Stimulated activated naive CD8-positive, alpha-beta T cell treated with anti-CD3 and anti-CD28 coated beads, Interleukin-15, Interleukin-2, amounts not matched to agents 100 U/mL and 50 U/mL, for 24 hours (primary cell): ENCODE measurements around the gene MYRIP.
A peak's percentile ranks its signal among the peaks of the same experiment; 100 is the strongest.
"Not testable (repeated sequence)": the region's sequence is repeated elsewhere in the genome, so short reads cannot be mapped to it uniquely, and the experiment has no call there.

Experiments used
- ATAC-seq: fragments of 150-1000 bp; cut with Tn5 transposase; one replicate; pipeline ENCODE4 v1.10.0; 2021
- DNase-seq: peaks from one replicate; pipeline ENCODE4 v3.0.0; 2021

Gene MYRIP

GRCh38 chr3:39970982-39971381 lies 161.6 kb downstream of the MYRIP start:
- no peak for ATAC-seq
- DNase-seq, result no peak

- DNase-seq, result no peak
- no peak for ATAC-seq
Observed at GRCh38 chr3:39971559-39972031, 162.2 kb downstream of the MYRIP start.

GRCh38 chr3:39972508-39972907 lies 163.1 kb downstream of the MYRIP start:
- DNase-seq (no peak), ATAC-seq (no peak)

GRCh38 chr3:39977058-39977794 lies 167.8 kb downstream of the MYRIP start:
- no peak for ATAC-seq
- no peak for DNase-seq

DNA sequence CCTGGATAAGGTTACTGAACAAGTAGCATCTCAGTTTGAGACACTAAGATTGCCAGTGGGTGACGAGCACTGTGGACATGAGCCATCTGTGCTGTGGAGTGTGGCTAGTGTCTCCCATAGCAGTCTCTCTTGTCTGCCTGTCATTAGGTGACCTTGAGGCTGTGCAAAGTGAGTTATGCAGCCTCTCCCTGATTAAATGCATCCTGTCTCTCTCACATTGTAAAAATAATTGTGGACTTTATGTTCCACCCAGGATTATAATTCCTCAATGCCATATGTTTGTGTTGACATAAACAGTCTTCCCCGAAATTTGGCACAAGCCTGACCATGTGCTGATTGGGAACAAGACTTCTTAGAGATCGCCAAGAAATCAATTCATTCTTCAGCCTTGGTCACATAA lies 168.9 kb downstream of the MYRIP start:
- DNase-seq (no peak), ATAC-seq (no peak)

- no peak for ATAC-seq
- DNase-seq, result no peak
Observed at GRCh38 chr3:39980058-39980457, 170.6 kb downstream of the MYRIP start.

- no peak for ATAC-seq
Observed at GRCh38 chr3:39980781-39981180, 171.4 kb downstream of the MYRIP start.

DNA sequence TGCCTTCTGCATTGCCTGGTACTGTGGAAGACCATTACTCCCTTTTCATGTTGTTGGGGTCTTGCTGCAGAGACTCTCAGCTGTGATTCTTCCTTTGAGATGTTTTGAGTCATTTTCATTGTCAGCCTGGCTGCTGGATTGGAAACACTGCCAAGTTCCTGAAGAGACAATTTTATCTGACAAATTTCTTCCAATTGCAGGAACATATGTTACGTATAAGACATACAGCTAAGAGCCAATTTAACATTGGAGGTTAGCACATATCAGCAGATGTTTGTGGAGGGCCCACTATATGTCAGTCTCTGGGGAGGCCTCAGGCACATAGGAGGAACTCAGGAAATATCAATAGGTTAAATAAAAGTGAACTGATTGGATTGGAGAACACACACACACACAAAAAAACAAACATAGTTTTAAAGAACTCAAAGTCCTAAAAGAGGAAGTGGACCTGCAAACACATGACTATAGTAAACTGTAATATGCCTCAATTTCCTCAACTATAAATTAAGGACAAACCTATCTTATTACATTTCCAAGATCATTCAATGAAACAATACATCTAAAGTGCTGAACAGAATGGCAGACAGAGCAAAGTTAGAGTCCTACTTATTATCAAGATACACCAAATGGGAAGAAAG lies 172.3 kb downstream of the MYRIP start:
- DNase-seq (no peak), ATAC-seq (no peak)

More at GRCh38 chr3:39980781-39981180, 171.4 kb downstream of the MYRIP start:
- no peak for DNase-seq

DNA sequence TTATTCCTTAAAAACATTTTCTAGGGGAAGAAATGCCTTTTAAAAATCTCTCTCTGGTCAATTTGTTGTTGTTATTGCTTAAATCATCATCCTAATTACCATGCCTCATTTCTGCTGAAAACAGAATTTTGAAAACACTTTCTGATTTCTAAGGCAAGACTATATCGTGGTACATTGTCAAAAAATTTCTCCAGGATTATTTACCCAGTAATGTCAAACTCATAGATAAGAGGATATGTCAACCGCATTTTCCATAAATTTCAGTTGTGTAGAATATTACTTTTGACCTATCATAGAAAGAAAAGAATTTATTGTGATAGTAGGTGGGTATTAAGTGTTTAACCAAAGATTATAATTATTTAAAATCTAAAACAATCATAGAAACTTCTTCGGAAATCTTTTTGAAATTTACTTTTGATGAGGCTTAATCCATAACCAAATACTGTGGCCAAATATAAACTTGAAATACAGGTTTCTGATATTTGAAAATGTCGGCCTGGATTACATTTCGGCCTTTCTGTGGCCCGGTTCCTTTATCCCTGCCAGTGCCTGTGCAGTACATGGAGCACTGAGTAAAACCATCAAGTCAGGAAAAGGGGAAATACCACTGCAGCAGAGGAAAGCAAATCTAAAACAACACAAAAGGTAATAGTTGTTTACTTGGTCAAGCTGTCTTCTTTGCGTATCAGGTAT lies 173.4 kb downstream of the MYRIP start:
- ATAC-seq (no peak), DNase-seq (no peak)

DNA sequence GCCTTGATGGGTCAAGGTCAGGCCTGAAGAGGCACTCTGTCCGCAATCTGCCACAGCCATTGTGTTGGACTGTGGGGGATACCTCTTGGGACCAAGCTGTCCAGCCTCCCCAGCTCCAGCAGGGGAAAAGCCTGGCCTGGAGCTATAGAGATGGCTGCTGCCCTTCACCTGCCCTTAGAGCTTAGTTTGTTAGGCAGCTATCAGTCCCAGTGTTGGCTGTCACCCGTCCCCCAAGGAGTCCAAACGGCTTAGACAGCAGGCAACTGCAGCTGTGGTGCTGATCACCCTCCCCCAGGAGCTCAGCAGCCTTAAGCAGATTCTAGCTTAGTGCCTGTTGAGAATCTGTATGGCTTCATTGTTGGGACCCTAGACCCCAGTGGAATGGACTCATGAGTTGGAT lies 180.3 kb downstream of the MYRIP start:
- DNase-seq, result no peak
- ATAC-seq, result no peak

DNA sequence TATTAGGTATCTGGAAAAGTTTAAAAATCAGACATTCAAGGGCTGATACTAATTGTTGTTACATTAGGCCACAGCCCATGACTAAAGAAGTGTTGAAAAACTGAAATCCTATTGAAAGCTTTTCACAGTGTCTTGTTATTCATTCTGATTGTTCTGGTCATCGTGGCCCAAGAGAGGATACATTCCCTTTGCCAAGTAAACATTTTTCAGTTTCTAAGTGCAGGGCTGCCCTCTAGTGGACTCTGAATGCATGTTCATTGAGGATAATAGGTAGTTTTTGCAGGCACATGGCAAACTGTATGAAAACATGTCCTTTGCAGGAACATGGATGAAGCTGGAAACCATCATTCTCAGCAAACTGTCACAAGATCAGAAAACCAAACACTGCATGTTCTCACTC lies 181.1 kb downstream of the MYRIP start:
- no peak for ATAC-seq
- DNase-seq, result peak; percentile 22

- ATAC-seq (no peak), DNase-seq (no peak)
Observed at GRCh38 chr3:40008796-40009195, 199.4 kb downstream of the MYRIP start.

- ATAC-seq, result no peak
- no peak for DNase-seq
Observed at GRCh38 chr3:40009991-40010390, 200.6 kb downstream of the MYRIP start.

DNA sequence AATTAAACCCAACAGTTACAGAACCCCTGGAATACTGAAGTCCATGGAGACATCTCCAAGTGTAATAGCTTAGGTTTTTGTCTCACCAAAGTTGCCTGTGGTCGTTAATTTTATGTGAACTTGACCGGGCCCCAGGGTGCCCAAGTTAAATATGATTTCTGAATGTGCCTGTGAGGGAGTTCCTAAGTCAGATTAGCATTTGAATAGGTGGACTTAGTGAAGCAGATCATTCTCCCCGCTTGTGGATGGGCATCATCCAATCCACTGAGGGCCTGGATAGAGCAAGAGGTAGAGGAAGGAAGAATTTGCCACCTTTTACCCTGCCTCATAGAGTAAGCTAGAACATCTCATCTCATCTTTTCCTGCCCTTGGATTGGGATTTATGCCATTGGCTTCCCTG lies 203.0 kb downstream of the MYRIP start:
- ATAC-seq, result no peak
- DNase-seq, result no peak

DNA sequence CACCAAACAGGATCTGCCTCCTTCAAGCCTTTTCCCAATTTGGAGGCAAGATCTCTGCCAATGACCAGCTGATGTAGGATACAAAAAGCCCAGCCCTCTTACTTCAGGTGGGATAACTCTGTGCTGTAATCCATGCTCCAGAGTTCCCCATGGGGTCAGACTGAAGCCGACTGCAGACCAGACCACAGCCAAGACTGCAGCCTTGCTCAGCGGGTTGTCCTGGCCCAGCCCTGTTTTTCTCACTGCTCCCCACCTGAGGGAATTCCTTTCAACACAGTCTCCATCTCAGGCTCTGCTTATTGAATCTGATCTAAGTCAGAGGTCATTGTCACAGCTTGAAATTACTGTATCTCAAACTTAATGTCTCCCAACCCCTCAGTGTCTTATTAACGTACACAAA lies 207.0 kb downstream of the MYRIP start:
- no peak for ATAC-seq
- no peak for DNase-seq

DNA sequence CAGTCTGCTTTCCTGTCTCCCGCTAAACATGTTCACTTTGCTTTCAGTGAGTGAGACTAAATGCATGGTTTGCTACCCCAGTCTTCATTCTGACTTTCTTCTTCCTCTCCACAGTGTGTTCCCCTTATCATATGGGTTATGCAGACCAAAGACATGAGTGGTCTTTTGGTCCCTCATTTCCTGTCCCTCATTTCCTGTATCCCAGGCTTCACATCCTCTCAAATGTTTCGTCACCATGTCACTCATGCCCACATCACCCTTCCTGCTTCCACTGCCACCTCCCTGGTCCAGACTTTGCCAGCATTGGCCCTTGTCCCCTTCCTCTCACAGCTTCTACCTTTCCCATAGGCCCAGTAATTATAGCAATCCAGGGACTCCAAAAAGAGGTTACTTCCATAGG lies 209.0 kb downstream of the MYRIP start:
- ATAC-seq, result no peak
- DNase-seq, result no peak

DNA sequence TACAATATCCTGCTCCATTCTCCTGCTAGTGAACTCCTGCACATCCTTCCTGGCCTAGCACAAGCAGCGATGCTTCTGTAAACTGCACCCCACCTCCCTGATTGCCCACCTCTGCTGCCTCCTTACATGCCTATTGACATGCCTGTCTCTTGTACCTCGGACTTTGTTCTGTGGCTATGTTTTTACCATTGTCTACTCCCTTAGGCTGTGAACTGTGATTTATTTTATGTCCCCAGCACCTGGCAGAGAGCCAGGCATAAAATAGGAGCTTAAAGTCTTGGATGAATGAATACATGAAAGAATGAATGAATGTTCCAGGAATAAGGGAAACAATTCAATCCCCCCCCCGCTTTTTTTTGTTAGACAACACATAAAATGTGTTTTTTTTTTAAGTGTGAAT lies 210.0 kb downstream of the MYRIP start:
- ATAC-seq (no peak), DNase-seq (no peak)

GRCh38 chr3:40020689-40021088 lies 211.3 kb downstream of the MYRIP start:
- ATAC-seq, result no peak
- DNase-seq, result no peak

- ATAC-seq (no peak), DNase-seq (no peak)
Observed at GRCh38 chr3:40021338-40021737, 211.9 kb downstream of the MYRIP start.

DNA sequence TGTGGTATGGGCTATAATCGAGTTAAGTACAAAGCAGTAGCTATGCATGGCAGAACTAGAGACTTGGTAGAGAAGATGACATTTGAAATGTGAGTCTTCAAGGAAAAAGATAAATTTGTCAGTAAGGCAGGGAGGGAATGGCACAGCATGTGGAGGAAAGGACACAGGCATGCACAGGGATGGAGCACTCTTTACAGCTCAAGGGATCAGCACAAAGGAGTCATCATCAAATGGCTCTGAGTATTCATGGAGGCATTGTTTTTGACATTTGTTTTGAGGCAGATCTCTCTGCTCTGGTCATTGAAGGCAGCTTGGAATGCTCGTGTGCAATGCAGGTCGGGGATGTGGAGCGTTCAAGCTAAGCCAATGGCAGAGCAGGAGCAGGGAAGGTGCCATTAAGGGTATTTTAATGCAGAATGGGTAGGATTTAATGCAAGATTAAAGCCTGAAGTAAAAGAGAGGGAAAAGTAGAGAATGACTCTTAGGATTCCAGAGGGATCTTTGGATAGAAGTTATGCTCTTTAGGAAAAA lies 213.0 kb downstream of the MYRIP start:
- DNase-seq (no peak), ATAC-seq (no peak)

DNA sequence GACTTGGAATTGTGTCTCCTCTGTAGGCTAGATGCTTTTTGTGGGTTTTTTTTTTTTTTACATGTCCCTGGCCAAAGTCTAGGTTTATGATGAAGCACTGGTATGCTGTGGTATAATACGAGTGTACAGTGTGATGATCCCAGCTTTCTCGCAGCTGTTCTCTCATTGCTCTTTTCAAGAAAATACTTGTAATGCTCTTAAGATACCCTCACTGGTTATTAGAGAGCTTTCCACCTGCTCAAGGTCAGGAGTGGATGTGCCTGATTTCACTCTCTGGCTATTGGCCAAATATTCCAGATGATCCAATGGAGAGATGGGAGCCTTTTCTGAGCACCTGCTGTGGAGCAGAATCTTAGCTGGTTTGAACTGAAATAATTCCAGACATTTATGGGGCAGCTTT lies 215.1 kb downstream of the MYRIP start:
- ATAC-seq, result no peak

GRCh38 chr3:40025892-40026291 lies 216.5 kb downstream of the MYRIP start:
- not testable (repeated sequence) for DNase-seq, ATAC-seq

More for the DNA sequence above, 215.1 kb downstream of the MYRIP start:
- DNase-seq, result no peak

DNA sequence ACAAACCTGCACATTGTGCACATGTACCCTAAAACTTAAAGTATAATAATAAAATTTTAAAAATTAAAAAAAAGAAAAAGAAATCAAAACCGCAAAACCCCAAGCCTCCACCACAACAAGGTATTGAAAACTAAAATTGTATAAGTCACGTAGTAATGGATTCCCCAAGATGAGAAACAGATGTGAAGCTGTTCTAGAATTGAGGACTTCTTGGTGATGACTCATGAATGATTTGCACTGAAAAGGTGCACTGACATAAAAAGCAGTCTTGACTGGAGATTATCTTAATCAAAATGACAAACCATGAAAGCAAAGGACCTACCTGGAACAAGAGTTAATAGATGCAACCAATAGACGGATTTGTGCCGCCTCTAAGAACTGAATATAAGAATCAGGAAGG lies 225.8 kb downstream of the MYRIP start:
- ATAC-seq, result no peak
- no peak for DNase-seq
